Measurements from ENCODE around the gene MCRIP1.

MCRIP1 gene

GRCh38 chr17:81813371-81813684 lies 19.8 kb downstream of the MCRIP1 start:
- DNase-seq (ENCODE audit: low read depth in 1 of 2, low spot score in 1 of 2) = no peak
- Histone ChIP-seq H3K27me3 (ENCODE audit: insufficient read depth, poor library complexity, severe bottlenecking) (peaks cover 2% of the 10 kb centered on the region), H3K27ac (replicated peaks) (no peak overlapping the region), H3K4me3 (replicated peaks; ENCODE audit: insufficient read depth, low read length) (no peak overlapping the region)
- TF ChIP-seq SPI1 (IDR thresholded peaks at IDR 0.05; ENCODE audit: borderline replicate concordance, low read depth) (no peak), REST (IDR thresholded peaks at IDR 0.05; ENCODE audit: insufficient replicate concordance, low read depth) (no peak)

GRCh38 chr17:81812571-81813370 lies 20.3 kb downstream of the MCRIP1 start:
- TF ChIP-seq POLR2AphosphoS5 (IDR thresholded peaks at IDR 0.05; ENCODE audit: low read depth) = no peak
- TF ChIP-seq, protein P1, sequence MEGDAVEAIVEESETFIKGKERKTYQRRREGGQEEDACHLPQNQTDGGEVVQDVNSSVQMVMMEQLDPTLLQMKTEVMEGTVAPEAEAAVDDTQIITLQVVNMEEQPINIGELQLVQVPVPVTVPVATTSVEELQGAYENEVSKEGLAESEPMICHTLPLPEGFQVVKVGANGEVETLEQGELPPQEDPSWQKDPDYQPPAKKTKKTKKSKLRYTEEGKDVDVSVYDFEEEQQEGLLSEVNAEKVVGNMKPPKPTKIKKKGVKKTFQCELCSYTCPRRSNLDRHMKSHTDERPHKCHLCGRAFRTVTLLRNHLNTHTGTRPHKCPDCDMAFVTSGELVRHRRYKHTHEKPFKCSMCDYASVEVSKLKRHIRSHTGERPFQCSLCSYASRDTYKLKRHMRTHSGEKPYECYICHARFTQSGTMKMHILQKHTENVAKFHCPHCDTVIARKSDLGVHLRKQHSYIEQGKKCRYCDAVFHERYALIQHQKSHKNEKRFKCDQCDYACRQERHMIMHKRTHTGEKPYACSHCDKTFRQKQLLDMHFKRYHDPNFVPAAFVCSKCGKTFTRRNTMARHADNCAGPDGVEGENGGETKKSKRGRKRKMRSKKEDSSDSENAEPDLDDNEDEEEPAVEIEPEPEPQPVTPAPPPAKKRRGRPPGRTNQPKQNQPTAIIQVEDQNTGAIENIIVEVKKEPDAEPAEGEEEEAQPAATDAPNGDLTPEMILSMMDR (IDR thresholded peaks at IDR 0.05; ENCODE audit: insufficient read depth, low read length) = no peak
- no peak for TF ChIP-seq REST (IDR thresholded peaks at IDR 0.05; ENCODE audit: insufficient replicate concordance, low read depth)
- no peak for TF ChIP-seq GABPA (IDR thresholded peaks at IDR 0.05; ENCODE audit: low read depth)
- Histone ChIP-seq H3K27ac (replicated peaks) (no peak overlapping the region), H3K4me3 (replicated peaks; ENCODE audit: insufficient read depth, low read length) (no peak overlapping the region), H3K27me3 (ENCODE audit: insufficient read depth, poor library complexity, severe bottlenecking) (peaks cover 2% of the 10 kb centered on the region)
- no peak for DNase-seq (ENCODE audit: low read depth in 1 of 2, low spot score in 1 of 2)

DNA sequence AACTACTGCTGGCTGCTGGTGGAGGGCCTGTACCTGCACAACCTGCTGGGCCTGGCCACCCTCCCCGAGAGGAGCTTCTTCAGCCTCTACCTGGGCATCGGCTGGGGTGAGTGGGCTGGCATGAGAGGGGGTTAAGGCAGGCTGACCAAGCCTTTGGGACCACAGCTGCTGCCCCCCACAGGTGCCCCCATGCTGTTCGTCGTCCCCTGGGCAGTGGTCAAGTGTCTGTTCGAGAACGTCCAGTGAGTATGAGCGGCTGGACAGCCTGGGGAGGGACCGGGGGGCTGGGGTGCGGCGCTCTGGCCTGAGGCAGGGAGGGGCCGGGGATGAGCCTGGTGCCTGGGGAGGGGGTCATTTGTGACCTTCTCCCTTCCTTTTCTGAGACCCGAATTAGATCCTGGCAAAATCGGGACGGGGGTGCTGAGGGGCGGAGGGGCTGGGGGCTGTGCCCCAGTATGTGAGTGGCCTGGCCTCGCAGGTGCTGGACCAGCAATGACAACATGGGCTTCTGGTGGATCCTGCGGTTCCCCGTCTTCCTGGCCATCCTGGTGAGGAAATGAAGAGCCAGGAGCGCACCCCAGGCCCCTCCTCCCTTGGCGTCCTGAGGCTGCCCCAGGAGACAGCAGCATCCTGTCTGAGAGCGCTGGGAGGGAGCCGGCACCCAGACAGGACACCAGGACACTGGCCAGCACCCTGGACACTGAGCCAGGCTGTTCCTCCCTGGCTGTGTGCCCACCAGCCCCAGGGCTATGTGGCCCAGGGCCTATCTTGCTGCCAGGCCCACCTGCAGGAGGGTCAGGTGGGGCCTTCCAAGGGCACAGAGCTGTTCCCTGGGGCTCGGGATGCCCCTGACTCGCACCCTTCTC lies 21.2 kb downstream of the MCRIP1 start:
- no peak overlapping the region for H3K4me3 ChIP-seq (replicated peaks; ENCODE audit: insufficient read depth, low read length)
- H3K27me3 ChIP-seq (ENCODE audit: insufficient read depth, poor library complexity, severe bottlenecking) = peaks cover 9% of the 10 kb centered on the region
- TF ChIP-seq, protein P1 (IDR thresholded peaks at IDR 0.05; ENCODE audit: insufficient read depth, low read length) = no peak
- TF ChIP-seq POLR2AphosphoS5 (IDR thresholded peaks at IDR 0.05; ENCODE audit: low read depth) (no peak), SPI1 (IDR thresholded peaks at IDR 0.05; ENCODE audit: borderline replicate concordance, low read depth) (no peak), REST (IDR thresholded peaks at IDR 0.05; ENCODE audit: insufficient replicate concordance, low read depth) (no peak), GABPA (IDR thresholded peaks at IDR 0.05; ENCODE audit: low read depth) (no peak)
- H3K27ac ChIP-seq (replicated peaks) = no peak overlapping the region
- DNase-seq (ENCODE audit: low read depth in 1 of 2, low spot score in 1 of 2) = no peak
